Activated CD8-positive, alpha-beta T cell treated with anti-CD3 and anti-CD28 coated beads, Interleukin-2, amount 10 ng/mL, durations not matched to agents 7 days and 5 days (primary cell): Measurements from ENCODE around the gene TMEM169. TPM values are rescaled to one million over a fixed set of nuclear protein-coding genes. Genes with fewer than 3 reads are reported as not detected.

Source experiments
- ATAC-seq: fragments of 150-1000 bp; cut with Tn5 transposase; one replicate; pipeline ENCODE4 v1.10.0; 2021; ENCODE audit warnings: moderate library complexity
- CTCF ChIA-PET: fragments of 350-600 bp; sonication (Branson Sonifier 250); formaldehyde crosslinking; loops from one replicate; lab custom pipeline; 2021; ENCODE audit warnings: antibody characterized with exemption; lab: Charles Lee
- POLR2A ChIA-PET: fragments of 350-600 bp; sonication (Branson Sonifier 250); formaldehyde crosslinking; loops from one replicate; lab custom pipeline; 2021; ENCODE audit warnings: antibody characterized with exemption; lab: Charles Lee
- DNase-seq: peaks from one replicate; pipeline ENCODE4 v3.0.0-alpha.2; 2020
- H3K27ac Mint-ChIP-seq: one replicate; pipeline ENCODE4 v1.8.0; 2021; ENCODE audit warnings: mild to moderate bottlenecking, mixed read lengths
- H3K27me3 Mint-ChIP-seq: one replicate; pipeline ENCODE4 v1.8.0; 2021; ENCODE audit warnings: low read depth, mixed read lengths
- H3K36me3 Mint-ChIP-seq: one replicate; pipeline ENCODE4 v1.8.0; 2021; ENCODE audit warnings: low read depth, mixed read lengths
- H3K4me1 Mint-ChIP-seq: one replicate; pipeline ENCODE4 v1.8.0; 2021; ENCODE audit warnings: low read depth, mixed read lengths
- H3K4me3 Mint-ChIP-seq: one replicate; pipeline ENCODE4 v1.8.0; 2021; ENCODE audit warnings: mild to moderate bottlenecking, mixed read lengths
- H3K9me3 Mint-ChIP-seq: one replicate; pipeline ENCODE4 v1.8.0; 2022; ENCODE audit warnings: mixed read lengths; ENCODE audit not compliant: insufficient read depth
- total RNA-seq, 2 experiments: library from RNA; stranded (reverse); gene quantifications; one replicate each; pipeline ENCODE4 v1.2.3, GENCODE V29; 2021

The TMEM169 gene
- total RNA-seq, 2 experiments from 2014 or later = 1.2 to 1.4 TPM

DNA sequence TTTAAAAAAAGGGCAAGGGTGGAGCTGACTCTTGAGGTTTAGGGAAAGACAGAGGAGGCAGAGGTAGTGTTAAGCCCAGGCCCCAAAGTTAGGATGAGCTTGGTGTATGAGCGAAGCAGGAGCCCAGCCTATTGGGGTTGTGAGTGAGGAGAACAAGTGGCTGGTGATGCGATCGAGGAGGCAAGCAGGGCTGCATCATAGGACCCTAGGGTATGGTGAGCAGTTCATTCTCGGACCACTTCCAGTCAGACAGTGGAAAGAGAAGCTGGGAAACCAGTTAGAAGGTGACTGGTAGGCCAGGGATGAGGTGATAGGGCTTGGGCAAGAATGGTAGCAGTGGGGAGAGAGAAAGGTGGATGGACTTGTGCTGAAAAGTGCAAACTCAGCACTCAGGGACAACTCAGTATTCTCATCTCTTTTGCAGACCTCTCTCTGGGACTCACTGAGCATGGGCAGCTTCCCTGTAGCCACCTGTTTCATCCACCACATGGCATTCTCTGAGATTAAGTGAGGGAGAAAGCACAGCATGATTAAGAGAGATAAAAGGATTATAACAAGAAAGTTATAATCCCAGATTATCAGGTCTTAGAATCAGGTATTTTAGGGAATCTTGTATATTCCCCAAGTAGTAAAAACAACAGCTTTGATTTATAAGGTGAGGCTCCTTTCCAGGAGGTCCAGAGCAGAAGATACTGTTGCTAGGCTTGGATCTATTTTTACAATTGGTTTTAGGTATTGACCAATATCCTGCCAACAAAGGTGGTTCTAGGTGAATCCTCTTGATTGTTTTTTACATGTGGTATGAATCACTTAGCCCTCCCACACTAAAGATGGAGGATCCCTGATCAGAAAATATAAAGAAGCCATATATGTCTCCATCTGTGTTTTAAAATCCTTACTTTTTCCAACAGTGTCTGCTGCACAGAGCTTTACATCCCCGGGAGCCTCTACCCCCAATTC is 65.7 kb downstream of the TMEM169 start:
- Mint-ChIP-seq H3K27me3 (no peaks in the 10 kb centered on the region), H3K36me3 (peaks cover 57% of the 10 kb centered on the region), H3K27ac (peak overlapping the region; percentile 53), H3K9me3 (no peaks in the 10 kb centered on the region), H3K4me3 (no peak overlapping the region), H3K4me1 (peaks cover 28% of the 10 kb centered on the region)
- DNase-seq (no peak), ATAC-seq (no peak)
- CTCF ChIA-PET = interaction anchor here (1.2 to 1.4 kb wide), 2 partner anchors 11 to 110 kb away, joined by 3 read pairs; no protein-coding TSS in a partner anchor
- POLR2A ChIA-PET = interaction anchor here (0.6 kb wide), 2 partner anchors 43 to 58 kb away, joined by 3 read pairs; no protein-coding TSS in a partner anchor

DNA sequence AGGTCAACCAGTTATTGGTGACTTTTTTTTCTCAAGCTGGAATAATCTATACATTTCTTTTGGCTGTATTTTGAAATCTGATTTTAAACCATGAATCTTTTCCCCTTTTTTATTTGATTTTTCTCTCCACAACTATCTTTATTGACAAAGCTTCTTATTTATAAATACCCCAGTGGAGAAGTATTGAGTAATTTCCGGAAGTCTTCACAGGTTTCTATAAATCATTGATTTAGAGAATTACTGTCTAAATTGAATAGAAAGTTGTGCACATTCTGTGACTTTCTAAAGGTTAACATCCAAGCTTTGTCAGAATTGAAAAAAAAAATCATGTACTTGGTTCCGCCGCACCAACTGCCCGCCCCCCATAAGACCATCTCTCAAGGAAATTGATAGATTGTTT is 67.3 kb downstream of the TMEM169 start:
- ChIA-PET CTCF (interaction anchor here (1.2 to 1.4 kb wide), 4 partner anchors 9 to 35 kb away, joined by 3 to 6 read pairs (median 4); no protein-coding TSS in a partner anchor), POLR2A (interaction anchor here (1.0 kb wide), 1 partner anchor 10 kb away, joined by 3 read pairs; no protein-coding TSS in a partner anchor)
- Mint-ChIP-seq H3K27me3 (no peaks in the 10 kb centered on the region), H3K36me3 (peaks cover 64% of the 10 kb centered on the region), H3K9me3 (no peaks in the 10 kb centered on the region), H3K4me1 (peaks cover 28% of the 10 kb centered on the region), H3K27ac (no peak overlapping the region), H3K4me3 (no peak overlapping the region)
- ATAC-seq (no peak), DNase-seq (no peak)

DNA sequence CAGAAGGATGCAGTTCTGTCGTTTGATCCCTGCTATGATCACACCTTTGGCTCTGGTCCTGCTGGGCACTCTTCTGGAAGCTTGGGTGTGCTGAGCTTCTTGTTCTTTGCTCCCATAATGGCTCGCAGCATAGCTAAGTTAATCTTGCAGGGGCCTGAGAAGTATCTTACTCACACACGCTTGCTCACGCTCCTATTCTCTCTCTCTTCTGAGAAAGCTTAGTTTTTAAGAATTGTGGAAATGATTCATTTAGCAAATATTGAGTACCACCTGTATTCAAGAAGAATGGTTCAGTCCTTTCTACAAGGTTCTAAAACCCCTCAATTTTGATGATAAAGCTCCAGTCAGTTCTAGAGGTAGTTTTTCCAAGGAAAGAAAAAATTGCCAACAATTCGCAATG is 68.0 kb downstream of the TMEM169 start:
- Mint-ChIP-seq H3K4me1 (peaks cover 28% of the 10 kb centered on the region), H3K36me3 (peaks cover 68% of the 10 kb centered on the region), H3K9me3 (no peaks in the 10 kb centered on the region), H3K27me3 (no peaks in the 10 kb centered on the region), H3K27ac (no peak overlapping the region), H3K4me3 (no peak overlapping the region)
- ChIA-PET POLR2A (interaction anchor here (1.0 kb wide), 1 partner anchor 9 kb away, joined by 3 read pairs; no protein-coding TSS in a partner anchor), CTCF (interaction anchor here (0.7 to 1.4 kb wide), 4 partner anchors 9 to 255 kb away, joined by 3 to 6 read pairs (median 4); no protein-coding TSS in a partner anchor)
- ATAC-seq (no peak), DNase-seq (no peak)

DNA sequence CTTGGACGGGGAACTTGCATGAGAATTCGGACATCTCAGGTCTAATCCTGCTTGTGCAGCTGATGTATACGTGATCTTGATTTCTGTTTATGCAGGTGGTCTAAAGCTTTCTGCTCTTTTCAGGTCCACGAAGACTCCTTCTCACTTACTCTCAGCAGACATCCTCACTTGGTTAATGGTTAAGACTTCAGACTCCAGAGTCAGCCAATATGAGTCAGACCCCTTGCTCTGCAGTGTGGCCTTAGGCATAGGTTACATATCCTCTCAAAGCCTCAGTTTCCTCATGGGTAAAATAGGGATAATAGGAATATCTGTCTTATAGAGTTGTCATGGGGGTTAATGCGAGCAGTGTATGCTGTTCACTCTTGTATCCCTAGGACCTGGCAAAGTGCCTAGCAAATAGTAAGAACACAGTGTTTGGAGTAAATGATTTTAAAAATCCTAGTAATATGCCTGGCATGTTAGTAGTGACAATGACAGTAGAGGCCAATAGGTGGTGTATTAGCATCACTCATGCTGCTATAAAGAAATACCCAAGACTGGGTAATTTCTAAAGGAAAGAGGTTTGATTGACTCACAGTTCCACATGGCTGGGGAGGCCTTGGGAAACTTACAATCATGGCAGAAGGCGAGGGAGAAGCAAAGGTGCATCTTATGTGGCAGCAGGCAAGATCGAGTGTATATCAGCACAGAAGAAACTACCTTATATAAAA is 69.8 kb downstream of the TMEM169 start:
- Mint-ChIP-seq H3K27ac (peak overlapping the region; percentile 14), H3K27me3 (no peaks in the 10 kb centered on the region), H3K4me1 (peaks cover 27% of the 10 kb centered on the region), H3K4me3 (no peak overlapping the region), H3K36me3 (peaks cover 81% of the 10 kb centered on the region), H3K9me3 (no peaks in the 10 kb centered on the region)
- no peak for DNase-seq
- no peak for ATAC-seq
- ChIA-PET CTCF (no interaction called here), POLR2A (no interaction called here)

Other genes with a start within 250 kb of the TMEM169 start
- 10 to 100 TPM; 10.9 to 12.1 TPM for gene MREG, start 68.4 kb upstream of the TMEM169 start, total RNA-seq
- gene PECR, start 110 bp upstream of the TMEM169 start, total RNA-seq = 10 to 100 TPM; 29.0 to 30.3 TPM
- gene XRCC5, start 27.4 kb downstream of the TMEM169 start, total RNA-seq = 100 to 1,000 TPM; 362 to 394 TPM